ENCODE measurements around the gene CD9.
"Not testable (repeated sequence)": the region's sequence is repeated elsewhere in the genome, so short reads cannot be mapped to it uniquely, and the experiment has no call there.

The CD9 gene

GRCh38 chr12:6158749-6159148, 41.5 kb upstream of the CD9 start:
- CTCF ChIA-PET = no interaction called here
- no peak for TF ChIP-seq ZNF384 (IDR thresholded peaks at IDR 0.05)
- TF ChIP-seq FOXK2 (IDR thresholded peaks at IDR 0.05) = no peak
- no peak for TF ChIP-seq SP1 (IDR thresholded peaks at IDR 0.05)
- no peak for TF ChIP-seq NFRKB (IDR thresholded peaks at IDR 0.05)
- no peak for TF ChIP-seq L3MBTL2 (conservative IDR thresholded peaks at IDR 0.05)
- no peak for TF ChIP-seq TARDBP (IDR thresholded peaks at IDR 0.05)
- TF ChIP-seq BHLHE40 (IDR thresholded peaks at IDR 0.05; ENCODE audit: borderline replicate concordance) = no peak
- no peak for TF ChIP-seq PKNOX1 (IDR thresholded peaks at IDR 0.05)
- TF ChIP-seq ARNT (IDR thresholded peaks at IDR 0.05) = no peak
- no peak for TF ChIP-seq HDGF (IDR thresholded peaks at IDR 0.05; ENCODE audit: borderline replicate concordance)
- no peak for TF ChIP-seq ELF4 (IDR thresholded peaks at IDR 0.05)
- TF ChIP-seq CTBP1 (IDR thresholded peaks at IDR 0.05; ENCODE audit: borderline replicate concordance) = no peak
- TF ChIP-seq FOXM1 (IDR thresholded peaks at IDR 0.05; ENCODE audit: borderline replicate concordance) = no peak

GRCh38 chr12:6159166-6160011, 40.8 kb upstream of the CD9 start:
- POLR2A ChIA-PET, CTCF ChIA-PET: not testable (repeated sequence)

More at GRCh38 chr12:6158749-6159148, 41.5 kb upstream of the CD9 start:
- DNase-seq (ENCODE audit: extremely low spot score) = no peak
- POLR2A ChIA-PET = no interaction called here

GRCh38 chr12:6160049-6160649, 40.1 kb upstream of the CD9 start:
- POLR2A ChIA-PET; CTCF ChIA-PET; DNase-seq (ENCODE audit: extremely low spot score): not testable (repeated sequence)

More at GRCh38 chr12:6159166-6160011, 40.8 kb upstream of the CD9 start:
- not testable (repeated sequence) for DNase-seq (ENCODE audit: extremely low spot score)

- ChIA-PET POLR2A (no interaction called here), CTCF (interaction anchor here (0.6 to 0.7 kb wide), 2 partner anchors 100 to 125 kb away, joined by 3 read pairs; no protein-coding TSS in a partner anchor)
- TF ChIP-seq ELF4 (IDR thresholded peaks at IDR 0.05) (no peak), BHLHE40 (IDR thresholded peaks at IDR 0.05; ENCODE audit: borderline replicate concordance) (no peak), NFRKB (IDR thresholded peaks at IDR 0.05) (no peak), TARDBP (IDR thresholded peaks at IDR 0.05) (no peak), ZNF384 (IDR thresholded peaks at IDR 0.05) (no peak), FOXA1 (IDR thresholded peaks at IDR 0.05) (no peak), FOXM1 (IDR thresholded peaks at IDR 0.05; ENCODE audit: borderline replicate concordance) (no peak), SP1 (IDR thresholded peaks at IDR 0.05) (no peak), LEF1 (IDR thresholded peaks at IDR 0.05; ENCODE audit: borderline replicate concordance) (no peak), ARNT (IDR thresholded peaks at IDR 0.05) (no peak), FOXK2 (IDR thresholded peaks at IDR 0.05) (no peak), L3MBTL2 (conservative IDR thresholded peaks at IDR 0.05) (no peak), CTBP1 (IDR thresholded peaks at IDR 0.05; ENCODE audit: borderline replicate concordance) (no peak), SUZ12 (IDR thresholded peaks at IDR 0.05) (no peak), PKNOX1 (IDR thresholded peaks at IDR 0.05) (no peak), HDGF (IDR thresholded peaks at IDR 0.05; ENCODE audit: borderline replicate concordance) (no peak)
- DNase-seq (ENCODE audit: extremely low spot score) = no peak
Observed at GRCh38 chr12:6161124-6161882, 38.9 kb upstream of the CD9 start.

- ChIA-PET POLR2A (no interaction called here), CTCF (interaction anchor here (0.7 kb wide), 1 partner anchor 32 kb away, joined by 3 read pairs; no protein-coding TSS in a partner anchor)
- no peak for DNase-seq (ENCODE audit: extremely low spot score)
- TF ChIP-seq SUZ12 (IDR thresholded peaks at IDR 0.05) (no peak), L3MBTL2 (conservative IDR thresholded peaks at IDR 0.05) (no peak), FOXA1 (IDR thresholded peaks at IDR 0.05) (no peak), CTBP1 (IDR thresholded peaks at IDR 0.05; ENCODE audit: borderline replicate concordance) (no peak), LEF1 (IDR thresholded peaks at IDR 0.05; ENCODE audit: borderline replicate concordance) (no peak), FOXM1 (IDR thresholded peaks at IDR 0.05; ENCODE audit: borderline replicate concordance) (no peak), SP1 (IDR thresholded peaks at IDR 0.05) (no peak), FOXK2 (IDR thresholded peaks at IDR 0.05) (no peak), PKNOX1 (IDR thresholded peaks at IDR 0.05) (no peak), ARNT (IDR thresholded peaks at IDR 0.05) (no peak), ELF4 (IDR thresholded peaks at IDR 0.05) (no peak)
Observed at GRCh38 chr12:6163416-6164060, 36.7 kb upstream of the CD9 start.

- ChIA-PET POLR2A (no interaction called here), CTCF (no interaction called here)
- no peak for TF ChIP-seq SUZ12 (IDR thresholded peaks at IDR 0.05)
- TF ChIP-seq TARDBP (IDR thresholded peaks at IDR 0.05) = no peak
- no peak for TF ChIP-seq FOXA1 (IDR thresholded peaks at IDR 0.05)
- no peak for TF ChIP-seq NFRKB (IDR thresholded peaks at IDR 0.05)
- DNase-seq (ENCODE audit: extremely low spot score) = no peak
Observed at GRCh38 chr12:6165395-6165794, 34.8 kb upstream of the CD9 start.

All from HEK293T (cell line).